Peyer's patch (tissue), 4 donors: ENCODE results near the gene CAST. TPM values are rescaled to one million over a fixed set of nuclear protein-coding genes. Genes with fewer than 3 reads are reported as not detected.

ENCODE experiments used
- DNase-seq, 3 donors: peaks; one replicate each; pipeline ENCODE4 v3.0.0-alpha.2; 2017 to 2019
- H3K27ac ChIP-seq, 4 donors: fragments of 200-600 bp; sonication (generic); one replicate each; pipeline ENCODE4 v1.5.1; 2016 to 2019
- H3K27me3 ChIP-seq, 2 donors: fragments of 200-600 bp; sonication (generic); one replicate each; pipeline ENCODE4 v1.5.1; 2019
- H3K36me3 ChIP-seq, 3 donors: fragments of 200-600 bp; sonication (generic); one replicate each; pipeline ENCODE4 v1.5.1; 2016 to 2019
- H3K4me1 ChIP-seq, 4 donors: fragments of 200-600 bp; sonication (generic); one replicate each; pipeline ENCODE4 v1.5.1; 2016 to 2019
- H3K4me3 ChIP-seq, 4 donors: fragments of 200-600 bp; sonication (generic); 1 replicate in 3 of 4; 2 replicates in 1 of 4; pipeline ENCODE4 v1.5.1; 2016 to 2019; ENCODE audit warnings: mild to moderate bottlenecking in 1 of 4
- H3K9me3 ChIP-seq, 4 donors: fragments of 200-600 bp; sonication (generic); one replicate each; pipeline ENCODE4 v1.5.1; 2016 to 2019; ENCODE audit warnings: mild to moderate bottlenecking in 1 of 4
- POLR2A ChIP-seq, 2 donors: fragments of 450-650 bp; IDR thresholded peaks; one replicate each; pipeline ENCODE4 v1.5.1; 2017; ENCODE audit warnings: antibody characterized with exemption in 2 of 2, mild to moderate bottlenecking in 2 of 2, moderate library complexity in 2 of 2
- total RNA-seq, 4 donors: library from RNA; depleted of rRNA; stranded (reverse); fragments of >200 nt; gene quantifications; one replicate each; pipeline ENCODE4 v1.1.0, GENCODE V29; 2016
- TF ChIP-seq, protein P1 (sequence below), 6 experiments: fragments of 450-650 bp in 4 of 6; fragments of 200-600 bp in 2 of 6; sonication (generic) in 1 of 6; IDR thresholded peaks; one replicate each; pipeline ENCODE4 v1.5.1; 2017 to 2019; ENCODE audit warnings: antibody characterized with exemption in 6 of 6, mild to moderate bottlenecking in 3 of 6, moderate library complexity in 1 of 6

Gene CAST
- total RNA-seq, 4 donors from 2014 or later = 268 to 396 (median 337) TPM

GRCh38 chr5:96721351-96721977 is 59.3 kb downstream of the CAST start:
- Histone ChIP-seq H3K4me3 (no peak overlapping the region), H3K9me3 (no peaks in the 10 kb centered on the region), H3K27me3 (no peaks in the 10 kb centered on the region), H3K36me3 (peaks cover 0 to 23% (median 0%) of the 10 kb centered on the region in 3 donors), H3K4me1 (peaks cover 0 to 38% (median 2%) of the 10 kb centered on the region in 4 donors), H3K27ac (peak overlapping the region in 2 of 4 donors; percentile 23 to 41)
- TF ChIP-seq POLR2A (IDR thresholded peaks at IDR 0.05) = no peak
- TF ChIP-seq, protein P1, sequence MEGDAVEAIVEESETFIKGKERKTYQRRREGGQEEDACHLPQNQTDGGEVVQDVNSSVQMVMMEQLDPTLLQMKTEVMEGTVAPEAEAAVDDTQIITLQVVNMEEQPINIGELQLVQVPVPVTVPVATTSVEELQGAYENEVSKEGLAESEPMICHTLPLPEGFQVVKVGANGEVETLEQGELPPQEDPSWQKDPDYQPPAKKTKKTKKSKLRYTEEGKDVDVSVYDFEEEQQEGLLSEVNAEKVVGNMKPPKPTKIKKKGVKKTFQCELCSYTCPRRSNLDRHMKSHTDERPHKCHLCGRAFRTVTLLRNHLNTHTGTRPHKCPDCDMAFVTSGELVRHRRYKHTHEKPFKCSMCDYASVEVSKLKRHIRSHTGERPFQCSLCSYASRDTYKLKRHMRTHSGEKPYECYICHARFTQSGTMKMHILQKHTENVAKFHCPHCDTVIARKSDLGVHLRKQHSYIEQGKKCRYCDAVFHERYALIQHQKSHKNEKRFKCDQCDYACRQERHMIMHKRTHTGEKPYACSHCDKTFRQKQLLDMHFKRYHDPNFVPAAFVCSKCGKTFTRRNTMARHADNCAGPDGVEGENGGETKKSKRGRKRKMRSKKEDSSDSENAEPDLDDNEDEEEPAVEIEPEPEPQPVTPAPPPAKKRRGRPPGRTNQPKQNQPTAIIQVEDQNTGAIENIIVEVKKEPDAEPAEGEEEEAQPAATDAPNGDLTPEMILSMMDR (IDR thresholded peaks at IDR 0.05) = no peak
- DNase-seq = peak in 1 of 3 donors; percentile 63

- Histone ChIP-seq H3K4me1 (peaks cover 0 to 21% (median 2%) of the 10 kb centered on the region in 4 donors), H3K27me3 (no peaks in the 10 kb centered on the region), H3K9me3 (no peaks in the 10 kb centered on the region), H3K4me3 (no peak overlapping the region), H3K27ac (no peak overlapping the region), H3K36me3 (peaks cover 0 to 44% (median 0%) of the 10 kb centered on the region in 3 donors)
- no peak for DNase-seq
- no peak for TF ChIP-seq POLR2A (IDR thresholded peaks at IDR 0.05)
- TF ChIP-seq, protein P1 (IDR thresholded peaks at IDR 0.05) = no peak
Measured at GRCh38 chr5:96725257-96725656, 63.1 kb downstream of the CAST start.

DNA sequence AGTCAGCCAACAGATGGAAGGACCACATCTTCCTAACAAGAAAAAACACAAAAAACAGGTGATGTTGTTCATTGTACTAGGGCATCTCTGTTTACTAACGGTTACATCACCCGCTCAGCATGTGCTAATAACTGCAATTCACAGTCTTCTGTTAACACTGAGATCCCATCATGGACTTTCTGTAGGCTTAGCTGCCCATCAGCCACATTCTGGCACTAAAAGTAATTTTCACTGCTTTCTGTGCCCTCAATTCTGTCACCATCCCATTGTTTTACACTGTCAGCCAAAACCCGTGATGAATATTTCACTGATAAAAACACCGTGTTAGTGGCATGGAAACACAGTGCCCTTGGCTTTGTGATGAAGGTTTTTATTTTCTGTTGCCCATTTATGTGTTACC is 64.6 kb downstream of the CAST start:
- Histone ChIP-seq H3K36me3 (peaks cover 0 to 53% (median 0%) of the 10 kb centered on the region in 3 donors), H3K4me1 (peaks cover 0 to 6% (median under 1%) of the 10 kb centered on the region in 4 donors)

DNA sequence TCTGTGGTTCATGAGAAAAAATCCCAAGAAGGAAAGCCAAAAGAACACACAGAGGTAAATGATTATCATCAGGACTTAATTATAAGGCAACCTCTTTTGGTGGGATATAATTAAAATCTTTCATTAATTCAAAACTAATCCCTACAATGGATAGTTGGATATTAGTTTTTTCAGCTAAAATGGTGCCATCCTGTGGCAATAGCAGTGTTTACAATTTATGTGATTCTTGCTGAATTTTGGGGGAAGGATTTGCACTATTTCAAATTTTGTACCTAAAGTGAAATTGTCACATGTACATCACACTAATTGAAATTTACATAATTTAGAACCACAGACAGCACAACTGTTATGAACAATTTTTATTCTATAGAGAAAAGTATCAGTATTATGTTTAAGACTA is 67.0 kb downstream of the CAST start:
- TF ChIP-seq, protein P1 (IDR thresholded peaks at IDR 0.05) = peak in 4 of 6 experiments; percentile 9 to 31 (median 18)
- no peak for TF ChIP-seq POLR2A (IDR thresholded peaks at IDR 0.05)
- Histone ChIP-seq H3K4me3 (no peak overlapping the region), H3K4me1 (no peaks in the 10 kb centered on the region), H3K27ac (no peak overlapping the region), H3K27me3 (no peaks in the 10 kb centered on the region), H3K9me3 (no peaks in the 10 kb centered on the region), H3K36me3 (peaks cover 0 to 54% (median 0%) of the 10 kb centered on the region in 3 donors)
- DNase-seq = no peak

More for the DNA sequence above, 64.6 kb downstream of the CAST start:
- Histone ChIP-seq H3K9me3 (no peaks in the 10 kb centered on the region), H3K4me3 (no peak overlapping the region), H3K27ac (no peak overlapping the region), H3K27me3 (no peaks in the 10 kb centered on the region)
- no peak for TF ChIP-seq POLR2A (IDR thresholded peaks at IDR 0.05)
- TF ChIP-seq, protein P1 (IDR thresholded peaks at IDR 0.05) = no peak
- DNase-seq = no peak

DNA sequence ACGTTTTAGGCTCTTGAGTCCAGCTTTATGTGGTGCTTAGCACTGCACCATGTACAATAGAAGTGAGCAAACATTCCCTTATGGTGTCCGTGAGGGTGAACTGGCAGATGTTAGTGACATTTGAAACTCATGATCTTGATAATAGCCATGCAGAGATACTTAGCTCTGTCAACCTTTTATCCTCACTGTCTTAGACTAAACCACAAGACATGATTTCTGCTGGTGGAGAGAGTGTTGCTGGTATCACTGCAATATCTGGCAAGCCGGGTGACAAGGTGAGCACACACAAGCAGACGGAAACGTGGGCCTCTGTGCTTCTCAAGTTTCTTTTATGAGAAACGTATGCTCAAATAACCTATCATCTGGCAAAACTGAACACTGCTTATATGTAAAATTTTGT is 68.4 kb downstream of the CAST start:
- Histone ChIP-seq H3K36me3 (peaks cover 0 to 42% (median 0%) of the 10 kb centered on the region in 3 donors), H3K27ac (no peak overlapping the region), H3K4me1 (no peaks in the 10 kb centered on the region), H3K27me3 (no peaks in the 10 kb centered on the region), H3K9me3 (no peaks in the 10 kb centered on the region), H3K4me3 (no peak overlapping the region)
- no peak for TF ChIP-seq POLR2A (IDR thresholded peaks at IDR 0.05)
- TF ChIP-seq, protein P1 (IDR thresholded peaks at IDR 0.05) = no peak
- no peak for DNase-seq
